Kidney (tissue), 14 donors: Measurements from ENCODE around the gene HOXB6. TPM values are rescaled to one million over a fixed set of nuclear protein-coding genes. Genes with fewer than 3 reads are reported as not detected.

Experiments used
- DNase-seq, 5 donors: peaks; one replicate each; pipeline ENCODE4 v3.0.0-alpha.2; 2013 to 2020
- FAIRE-seq: peaks from 2 replicates; lab custom pipeline; 2012; peaks lifted over from hg19 to GRCh38; lab: Jason Lieb, UNC
- H3K27ac ChIP-seq, 2 donors: one replicate each; pipeline ENCODE4 v1.7.0; 2013; ENCODE audit warnings: low read depth in 2 of 2, low read length in 2 of 2, inconsistent platforms in 1 of 2
- H3K27me3 ChIP-seq: one replicate; pipeline ENCODE4 v1.7.1; 2013; ENCODE audit warnings: low read length, inconsistent platforms; ENCODE audit not compliant: control insufficient read depth, insufficient read depth
- H3K36me3 ChIP-seq, 3 donors: one replicate each; pipeline versions ENCODE4 v1.7.0 to v1.7.1; 2013; ENCODE audit warnings: low read length in 3 of 3, control low read depth in 1 of 3, inconsistent platforms in 1 of 3; ENCODE audit not compliant: insufficient read depth in 3 of 3, control insufficient read depth in 2 of 3
- H3K4me1 ChIP-seq, 3 donors: one replicate each; pipeline versions ENCODE4 v1.7.0 to v1.7.1; 2013; ENCODE audit warnings: low read length in 3 of 3, inconsistent platforms in 1 of 3, low read depth in 1 of 3; ENCODE audit not compliant: control insufficient read depth in 2 of 3, insufficient read depth in 2 of 3
- H3K4me3 ChIP-seq, 3 donors: one replicate each; pipeline versions ENCODE4 v1.7.0 to v1.8.1; 2013; ENCODE audit warnings: low read length in 3 of 3, control low read depth in 1 of 3, inconsistent platforms in 1 of 3
- H3K9ac ChIP-seq, 3 donors: one replicate each; pipeline versions ENCODE4 v1.7.0 to v1.7.1; 2013; ENCODE audit warnings: low read length in 3 of 3, control low read depth in 1 of 3, inconsistent platforms in 1 of 3
- H3K9me3 ChIP-seq, 3 donors: one replicate each; pipeline versions ENCODE4 v1.7.0 to v1.7.1; 2013; ENCODE audit warnings: low read length in 3 of 3, control low read depth in 1 of 3, inconsistent platforms in 1 of 3; ENCODE audit not compliant: control insufficient read depth in 2 of 3, insufficient read depth in 1 of 3
- CTCF ChIP-seq: IDR thresholded peaks from 3 replicates; pipeline ENCODE4 v1.5.1; 2012; ENCODE audit warnings: mild to moderate bottlenecking, moderate library complexity, borderline replicate concordance; ENCODE audit not compliant: insufficient read depth; ENCODE audit errors: extremely low read depth
- intact Hi-C: fragments of 100-400 bp; cut with DNase I; formaldehyde crosslinking; loops from one replicate; pipeline ENCODE4 v1.11.1; 2022
- polyA plus RNA-seq: library from polyadenylated mRNA; stranded (reverse); fragments of 350-450 nt; fragmentation: Illumina TruSeq; extraction: RNeasy Lipid Tissue Mini Kit (QIAGEN cat#74804); gene quantifications from one replicate; pipeline ENCODE4 v1.2.3, GENCODE V29; 2014; ENCODE audit warnings: low read depth, low replicate concordance; ENCODE audit not compliant: insufficient read depth
- total RNA-seq: library from RNA; stranded (reverse); fragmentation: NEBNext Ultra II Directional; extraction: Animal tissue kit (Norgen Biotek cat#: 25700); gene quantifications from one replicate; pipeline ENCODE4 v1.2.1, GENCODE V29; 2021
- donor health status: control.
- donor health status: control.
- donor health status: control.
- donor health status: control.
- donor health status: control.
- donor health status: DM: yes; HTN: yes; CAD: no.
- donor health status: Normal renal cell carcinoma (clear cell type).

Gene HOXB6
- total and polyA plus RNA-seq, 2 donors from 2014 or later: 44.0 to 90.2 TPM

- peak overlapping the region; percentile 91 to 94 for H3K27ac ChIP-seq
- TF ChIP-seq CTCF: no peak
- peaks cover 0 to 12% (median 11%) of the 10 kb centered on the region in 3 donors for H3K4me1 ChIP-seq
Measured at GRCh38 chr17:48599354-48599753, 5.4 kb downstream of the HOXB6 start.

DNA sequence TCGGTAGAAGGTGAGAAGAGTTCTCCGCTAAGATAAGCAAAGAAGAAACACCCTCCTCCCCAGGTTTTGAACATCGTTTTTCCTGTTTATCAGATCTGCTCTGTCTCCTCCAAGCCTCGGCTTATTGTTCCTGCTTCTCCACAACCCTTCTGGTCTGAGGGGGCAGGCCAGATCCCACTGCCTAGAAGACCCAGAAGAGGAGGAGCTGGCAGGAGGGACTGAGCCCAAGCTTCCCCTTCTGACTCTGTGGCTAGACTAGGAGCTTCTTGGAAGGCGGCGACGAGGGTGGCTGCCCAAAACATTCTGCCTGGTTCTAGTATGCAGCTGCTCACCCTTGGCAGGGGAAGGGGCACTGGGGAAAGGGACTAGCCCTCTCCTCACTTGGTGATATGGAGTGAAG, 6.0 kb downstream of the HOXB6 start:
- no peak for FAIRE-seq
- TF ChIP-seq CTCF: no peak
- DNase-seq: peak in 2 of 5 donors; percentile 59 to 61
- H3K36me3 ChIP-seq: peaks cover 0 to 12% (median 0%) of the 10 kb centered on the region in 3 donors
- intact Hi-C loops: loop anchor here (10.0 kb wide), 1 partner anchor 264 kb away; no protein-coding TSS in a partner anchor
- no peaks in the 10 kb centered on the region for H3K9me3 ChIP-seq
- peak overlapping the region; percentile 20 to 72 (median 65) for H3K9ac ChIP-seq
- H3K27me3 ChIP-seq: no peaks in the 10 kb centered on the region
- peak overlapping the region; percentile 90 to 91 for H3K27ac ChIP-seq
- H3K4me1 ChIP-seq: peaks cover 0 to 12% (median 11%) of the 10 kb centered on the region in 3 donors
- H3K4me3 ChIP-seq: peak overlapping the region; percentile 65 to 69 (median 67)

More at GRCh38 chr17:48599354-48599753, 5.4 kb downstream of the HOXB6 start:
- H3K9ac ChIP-seq: peak overlapping the region in 2 of 3 donors; percentile 65 to 72
- H3K36me3 ChIP-seq: peaks cover 0 to 12% (median 0%) of the 10 kb centered on the region in 3 donors
- FAIRE-seq (no peak), DNase-seq (peak in 1 of 5 donors; percentile 4)
- no peaks in the 10 kb centered on the region for H3K27me3 ChIP-seq
- H3K4me3 ChIP-seq: peak overlapping the region in 2 of 3 donors; percentile 65 to 69
- intact Hi-C loops: loop anchor here (10.0 kb wide), 1 partner anchor 265 kb away; no protein-coding TSS in a partner anchor
- H3K9me3 ChIP-seq: no peaks in the 10 kb centered on the region

GRCh38 chr17:48597778-48598631, 6.8 kb downstream of the HOXB6 start:
- FAIRE-seq (no peak), DNase-seq (peak; percentile 81 to 95 (median 90))
- Histone ChIP-seq H3K27me3 (no peaks in the 10 kb centered on the region), H3K4me1 (peaks cover 0 to 12% (median 11%) of the 10 kb centered on the region in 3 donors), H3K4me3 (peak overlapping the region; percentile 65 to 69 (median 67)), H3K9ac (peak overlapping the region; percentile 65 to 82 (median 72)), H3K9me3 (no peaks in the 10 kb centered on the region), H3K27ac (peak overlapping the region; percentile 90 to 91), H3K36me3 (peaks cover 0 to 12% (median 0%) of the 10 kb centered on the region in 3 donors)
- intact Hi-C loops: loop anchor here (10.0 kb wide), 1 partner anchor 263 kb away; no protein-coding TSS in a partner anchor
- no peak for TF ChIP-seq CTCF
